H1 (cell line): ENCODE results near the gene EEF1A2. TPM values are rescaled to one million over a fixed set of nuclear protein-coding genes. Genes with fewer than 3 reads are reported as not detected.

Source experiments
- CTCF ChIA-PET: fragments of 300-600 bp; sonication (Branson Sonifier 250); formaldehyde crosslinking; loops from one replicate; lab custom pipeline; 2021; ENCODE audit not compliant: partially characterized antibody; lab: Charles Lee
- POLR2A ChIA-PET: fragments of 300-600 bp; sonication (Branson Sonifier 250); formaldehyde crosslinking; loops from one replicate; lab custom pipeline; 2021; ENCODE audit warnings: inconsistent platforms; ENCODE audit not compliant: partially characterized antibody; lab: Charles Lee
- DNase-seq, 2 experiments: peaks; one replicate each; pipeline versions ENCODE4 v3.0.0 to v3.0.0-alpha.2; 2010 to 2022; ENCODE audit warnings: low spot score in 2 of 2, low read depth in 1 of 2, mixed read lengths in 1 of 2
- FAIRE-seq: peaks from 2 replicates; lab custom pipeline; 2011; peaks lifted over from hg19 to GRCh38; lab: Jason Lieb, UNC
- H2AFZ ChIP-seq: 2 replicates; pipeline ENCODE4 v1.8.1; 2012; ENCODE audit warnings: low read length, inconsistent platforms
- H2AK5ac ChIP-seq: 2 replicates; pipeline ENCODE4 v1.6.1; 2013; ENCODE audit warnings: low read depth, low read length
- H2BK120ac ChIP-seq: replicated peaks from 2 replicates; pipeline ENCODE3; 2013; ENCODE audit warnings: low read depth, low read length, inconsistent platforms
- H2BK12ac ChIP-seq: 2 replicates; pipeline ENCODE4 v1.6.1; 2013; ENCODE audit warnings: low read depth, low read length
- H2BK15ac ChIP-seq: 2 replicates; pipeline ENCODE4 v1.6.1; 2013; ENCODE audit warnings: low read length
- H2BK20ac ChIP-seq: 2 replicates; pipeline ENCODE4 v1.6.1; 2013; ENCODE audit warnings: low read length
- H2BK5ac ChIP-seq: 2 replicates; pipeline ENCODE4 v1.6.1; 2013; ENCODE audit warnings: low read depth, low read length
- H3K14ac ChIP-seq: 2 replicates; pipeline ENCODE4 v1.6.1; 2013; ENCODE audit warnings: inconsistent platforms; ENCODE audit not compliant: insufficient read length
- H3K18ac ChIP-seq: 2 replicates; pipeline ENCODE4 v1.6.1; 2013; ENCODE audit warnings: low read length; ENCODE audit errors: extremely low read depth
- H3K23ac ChIP-seq: 2 replicates; pipeline ENCODE4 v1.6.1; 2013; ENCODE audit warnings: inconsistent platforms; ENCODE audit not compliant: insufficient read length
- H3K23me2 ChIP-seq: 2 replicates; pipeline ENCODE4 v1.6.1; 2013; ENCODE audit warnings: low read depth, low read length
- H3K27ac ChIP-seq: 2 replicates; pipeline ENCODE4 v1.6.1; 2011; ENCODE audit warnings: low read depth, low read length, inconsistent platforms
- H3K27me3 ChIP-seq, 4 experiments: replicated peaks in 1 of 4; 1 replicate in 1 of 4; 2 replicates in 3 of 4; pipeline versions ENCODE4 v1.6.1 to v1.8.1; 2011 to 2013; ENCODE audit warnings: low read length in 3 of 4, mild to moderate bottlenecking in 3 of 4, inconsistent platforms in 2 of 4, mixed read lengths in 2 of 4, moderate library complexity in 1 of 4; ENCODE audit not compliant: control insufficient read depth in 3 of 4, insufficient read depth in 3 of 4; ENCODE audit errors: extremely low read depth in 1 of 4
- H3K36me3 ChIP-seq, 4 experiments: 2 replicates each; pipeline versions ENCODE4 v1.6.1 to v1.8.1; 2011 to 2013; ENCODE audit warnings: mild to moderate bottlenecking in 4 of 4, low read length in 3 of 4, moderate library complexity in 2 of 4, control low read depth in 1 of 4, inconsistent platforms in 1 of 4; ENCODE audit not compliant: insufficient read depth in 4 of 4, control insufficient read depth in 2 of 4
- H3K4ac ChIP-seq: replicated peaks from 2 replicates; pipeline ENCODE3; 2013; ENCODE audit warnings: low read length, low read depth, mixed read lengths, inconsistent platforms; ENCODE audit not compliant: insufficient read length
- H3K4me1 ChIP-seq, 4 experiments: replicated peaks in 1 of 4; 1 replicate in 1 of 4; 2 replicates in 3 of 4; pipeline versions ENCODE4 v1.6.1 to v1.8.1; 2011 to 2013; ENCODE audit warnings: low read length in 3 of 4, inconsistent platforms in 2 of 4, mixed read lengths in 1 of 4; ENCODE audit not compliant: insufficient read depth in 4 of 4, control insufficient read depth in 3 of 4
- H3K4me2 ChIP-seq, 2 experiments: 2 replicates each; pipeline versions ENCODE4 v1.6.1 to v1.8.1; 2011 to 2013; ENCODE audit warnings: low read depth in 2 of 2, low read length in 2 of 2, control low read depth in 1 of 2, inconsistent platforms in 1 of 2, mild to moderate bottlenecking in 1 of 2; ENCODE audit not compliant: insufficient read depth in 1 of 2
- H3K4me3 ChIP-seq, 4 experiments: fragments of 200-600, 300-600 bp in 1 of 4; sonication (generic), shearing (Covaris generic), sonication (Bioruptor Twin) in 1 of 4; 2 replicates each; pipeline versions ENCODE4 v1.5.1 to v1.8.1; 2011 to 2016; ENCODE audit warnings: low read length in 4 of 4, low read depth in 3 of 4, control low read depth in 2 of 4, inconsistent platforms in 2 of 4, mild to moderate bottlenecking in 2 of 4, mixed read lengths in 1 of 4, moderate library complexity in 1 of 4; ENCODE audit not compliant: insufficient read depth in 2 of 4; ENCODE audit errors: extremely low read depth in 1 of 4
- H3K56ac ChIP-seq: replicated peaks from 2 replicates; pipeline ENCODE3; 2013; ENCODE audit warnings: low read depth, mild to moderate bottlenecking, mixed read lengths, low read length, inconsistent platforms; ENCODE audit not compliant: insufficient read length
- H3K79me1 ChIP-seq: 2 replicates; pipeline ENCODE4 v1.6.1; 2013; ENCODE audit warnings: low read depth, low read length, control low read depth
- H3K79me2 ChIP-seq, 2 experiments: 2 replicates each; pipeline versions ENCODE4 v1.6.1 to v1.8.1; 2012 to 2013; ENCODE audit warnings: low read length in 2 of 2, mild to moderate bottlenecking in 2 of 2, inconsistent platforms in 1 of 2; ENCODE audit not compliant: insufficient read depth in 2 of 2, control insufficient read depth in 1 of 2
- H3K9ac ChIP-seq, 4 experiments: replicated peaks in 1 of 4; 1 replicate in 1 of 4; 2 replicates in 3 of 4; pipeline versions ENCODE4 v1.6.1 to v1.8.1; 2011 to 2013; ENCODE audit warnings: low read depth in 3 of 4, low read length in 3 of 4, control low read depth in 2 of 4, mild to moderate bottlenecking in 2 of 4, moderate library complexity in 2 of 4, inconsistent platforms in 1 of 4; ENCODE audit errors: extremely low read depth in 1 of 4
- H3K9me3 ChIP-seq, 2 experiments: 2 replicates each; pipeline versions ENCODE4 v1.6.1 to v1.8.1; 2012 to 2013; ENCODE audit warnings: mild to moderate bottlenecking in 2 of 2, moderate library complexity in 2 of 2, control low read depth in 1 of 2, inconsistent platforms in 1 of 2, low read depth in 1 of 2, low read length in 1 of 2, mixed read lengths in 1 of 2; ENCODE audit not compliant: insufficient read depth in 2 of 2
- H4K20me1 ChIP-seq, 2 experiments: replicated peaks in 1 of 2; 2 replicates each; pipeline versions ENCODE3 to v1.8.1; 2011 to 2013; ENCODE audit warnings: inconsistent platforms in 2 of 2, low read length in 2 of 2, mild to moderate bottlenecking in 1 of 2; ENCODE audit not compliant: insufficient read depth in 2 of 2, control insufficient read depth in 1 of 2
- H4K5ac ChIP-seq: 2 replicates; pipeline ENCODE4 v1.6.1; 2013; ENCODE audit warnings: low read length, low read depth, mixed read lengths, inconsistent platforms; ENCODE audit not compliant: insufficient read length
- H4K8ac ChIP-seq: 2 replicates; pipeline ENCODE4 v1.8.0; 2013; ENCODE audit warnings: mild to moderate bottlenecking, moderate library complexity, low read length, inconsistent platforms; ENCODE audit not compliant: insufficient read depth; ENCODE audit errors: extremely low read depth
- H4K91ac ChIP-seq: replicated peaks from 2 replicates; pipeline ENCODE3; 2013; ENCODE audit warnings: low read length, mixed read lengths, inconsistent platforms; ENCODE audit not compliant: insufficient read length
- KDM1A ChIP-seq: fragments of 200-600, 300-600 bp; sonication (generic); IDR thresholded peaks from 2 replicates; pipeline ENCODE4 v1.7.1; 2016; ENCODE audit warnings: mild to moderate bottlenecking, low read length, borderline replicate concordance
- SP4 ChIP-seq: IDR thresholded peaks from 2 replicates; pipeline ENCODE4 v1.6.1; 2012; ENCODE audit warnings: low read length, inconsistent platforms
- WGBS, 2 experiments: shearing (Covaris generic) in 1 of 2; methylation state at CpG; one replicate each; pipeline versions ENCODE4 v1.1.6 to v1.1.7; 2013 to 2015; ENCODE audit warnings: low lambda C conversion rate in 2 of 2, mixed read lengths in 2 of 2, inconsistent platforms in 1 of 2, low coverage in 1 of 2, missing lambda C conversion rate in 1 of 2; ENCODE audit not compliant: insufficient replicate concordance in 2 of 2, insufficient coverage in 1 of 2, insufficient read length in 1 of 2; ENCODE audit errors: extremely low coverage in 1 of 2, missing lambda C conversion rate in 1 of 2; 5-methylcytosine and 5-hydroxymethylcytosine counted together
- polyA plus RNA-seq, 7 experiments: library from polyadenylated mRNA; depleted of rRNA in 3 of 7; stranded (reverse) in 5 of 7; unstranded in 2 of 7; fragments of >200 nt in 5 of 7; fragments of 200-250 nt in 2 of 7; gene quantifications; 1 replicate in 5 of 7; 2 replicates in 1 of 7; 4 replicates in 1 of 7; pipeline versions ENCODE4 v1.2.1 to v1.2.3, GENCODE V29; 2011 to 2013; ENCODE audit warnings: missing spikeins in 2 of 7, mixed read lengths in 2 of 7
- total RNA-seq: library from RNA; stranded (reverse); fragmentation: NEBNext Ultra II Directional; extraction: Animal tissue kit (Norgen Biotek cat#: 25700); gene quantifications from 2 replicates; pipeline ENCODE4 v1.2.1, GENCODE V29; 2021

The EEF1A2 gene
- total and polyA plus RNA-seq, 2 of the 8 experiments (the other 6 are each of a cell fraction or from before 2014, with no cell fraction given): 7.4 to 25.8 TPM

DNA sequence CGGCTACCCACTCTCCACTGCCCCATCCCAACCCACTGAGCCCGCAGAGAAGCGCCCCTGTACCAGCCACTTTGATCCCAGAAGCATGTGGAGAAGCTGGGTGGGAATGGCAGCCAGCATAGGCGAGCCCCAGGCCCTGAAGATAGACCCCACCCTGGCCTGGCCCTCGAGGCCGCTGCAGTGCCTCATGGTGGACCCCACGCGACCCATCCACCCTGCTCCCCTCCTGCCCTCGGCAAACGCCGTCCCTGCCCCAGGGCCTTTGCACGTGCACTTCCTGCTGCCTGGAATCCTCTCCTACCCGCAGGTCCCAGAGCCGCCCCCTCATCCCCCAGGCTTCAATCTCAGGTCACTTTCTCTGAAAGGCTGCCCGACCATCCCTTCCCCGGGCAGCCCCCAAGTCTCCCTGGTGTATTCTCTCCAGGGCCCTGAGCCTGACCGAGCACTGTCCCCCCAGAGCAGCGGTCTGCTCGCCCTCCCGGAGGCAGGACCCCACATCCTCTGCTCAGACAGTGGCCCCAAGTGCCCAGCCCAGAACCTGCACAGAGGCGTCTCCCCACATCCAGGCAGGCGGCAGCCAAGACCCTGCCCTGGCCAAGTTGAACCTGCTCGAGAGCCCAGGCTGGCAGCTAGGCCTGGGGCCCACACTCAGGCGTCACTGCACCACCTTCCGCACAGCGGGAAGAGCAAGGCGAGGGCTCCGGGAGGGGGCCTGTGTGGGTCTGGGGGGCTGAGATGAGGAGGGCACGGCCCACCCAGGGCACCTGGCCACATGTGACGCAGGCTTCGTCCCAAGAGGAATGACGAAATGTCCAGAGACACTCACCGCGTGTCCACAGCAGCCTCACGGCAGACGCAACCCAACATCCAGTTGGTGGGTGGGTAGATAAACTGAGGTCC is 40.5 kb downstream of the EEF1A2 start:
- Histone ChIP-seq H2BK120ac (no peak overlapping the region), H2AFZ (no peak overlapping the region), H3K9ac (no peak overlapping the region), H4K5ac (no peak overlapping the region), H2AK5ac (no peak overlapping the region), H3K27ac (no peak overlapping the region), H3K4me2 (no peak overlapping the region), H3K23ac (no peak overlapping the region), H3K27me3 (no peaks in the 10 kb centered on the region), H3K23me2 (no peaks in the 10 kb centered on the region), H2BK12ac (no peak overlapping the region), H3K79me2 (peaks cover 0 to 55% of the 10 kb centered on the region in 2 experiments; a peak in 3 of 4 replicates), H4K8ac (no peak overlapping the region; the same call in 1 of the 2 replicates), H3K18ac (no peak overlapping the region), H2BK5ac (0 out of 2 replicates have a peak overlapping the region, but pooled peaks have one; percentile 12), H3K4me1 (peaks cover 0 to 22% (median 17%) of the 10 kb centered on the region in 4 experiments; a peak in 5 of 7 replicates), H3K36me3 (peaks cover 0 to 5% (median 0%) of the 10 kb centered on the region in 4 experiments; a peak in 1 of 8 replicates), H3K4ac (no peak overlapping the region), H3K56ac (no peak overlapping the region), H2BK15ac (no peak overlapping the region), H2BK20ac (no peak overlapping the region), H3K9me3 (no peaks in the 10 kb centered on the region), H3K14ac (no peak overlapping the region), H4K20me1 (peaks cover 24 to 39% of the 10 kb centered on the region in 2 experiments), H3K4me3 (no peak overlapping the region), H3K79me1 (peaks cover 44% of the 10 kb centered on the region), H4K91ac (no peak overlapping the region)
- ChIA-PET CTCF (interaction anchor here (0.6 to 1.4 kb wide), 3 partner anchors 25 to 79 kb away, joined by 3 read pairs; no protein-coding TSS in a partner anchor), POLR2A (interaction anchor here (1.2 kb wide), 1 partner anchor 12 kb away, joined by 4 read pairs; no protein-coding TSS in a partner anchor)
- FAIRE-seq: no peak
- TF ChIP-seq KDM1A (peak; percentile 70; the same call in 1 of the 2 replicates), SP4 (no peak)
- 89% methylated on average over 36 of the region's 36 CpGs; no CpG with 5 or more reads in 1 of the 2 experiments for WGBS, 2 experiments
- no peak for DNase-seq
